ENCODE results near the gene PIP5K1A. TPM values are rescaled to one million over a fixed set of nuclear protein-coding genes. Genes with fewer than 3 reads are reported as not detected.

Gene PIP5K1A
- total RNA-seq, 2 experiments from 2014 or later: 78.6 to 84.3 TPM

DNA sequence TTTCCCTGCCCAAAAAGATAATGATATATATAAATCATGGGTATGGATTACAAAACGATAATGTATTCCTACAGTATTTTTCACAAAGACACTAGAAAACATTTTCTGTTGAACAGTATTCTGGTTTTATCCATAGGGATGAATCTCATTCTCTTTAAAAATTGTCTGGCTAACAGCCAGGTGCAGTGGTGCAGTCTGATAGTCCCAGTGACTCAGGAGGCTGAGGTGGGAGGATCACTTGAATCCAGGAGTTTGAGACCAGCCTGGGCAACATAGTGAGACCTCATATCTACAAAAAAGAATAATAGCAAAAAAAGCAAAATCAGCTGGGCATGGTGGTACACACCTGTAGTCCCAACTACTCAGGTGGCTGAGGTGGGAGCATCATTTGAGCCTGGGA, 23.3 kb downstream of the PIP5K1A start:
- peaks cover 13% of the 10 kb centered on the region for H3K36me3 Mint-ChIP-seq
- intact Hi-C loops (cut with micrococcal nuclease): no loop called here

DNA sequence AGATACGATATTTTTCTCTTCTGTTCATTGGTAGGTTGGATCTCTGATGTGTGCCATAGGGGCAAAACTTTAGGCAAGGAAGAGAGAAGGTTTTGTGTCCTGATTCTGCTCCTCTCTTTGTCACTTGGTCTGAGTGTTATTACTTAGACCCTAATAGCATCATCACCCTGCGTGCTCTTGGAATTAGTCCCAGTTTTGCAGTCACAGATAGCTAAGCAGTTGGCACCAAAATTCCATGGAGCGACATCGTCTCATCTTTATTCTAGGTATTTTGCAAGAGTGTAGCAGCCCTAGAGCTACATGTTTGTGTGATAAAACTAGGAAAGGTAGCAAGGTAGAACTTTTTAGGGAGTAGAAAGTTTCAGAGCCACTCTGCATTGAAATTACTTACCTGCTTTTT, 23.8 kb downstream of the PIP5K1A start:
- Mint-ChIP-seq H3K4me3 (no peak overlapping the region), H3K4me1 (ENCODE audit: low read depth) (peaks cover 8% of the 10 kb centered on the region), H3K27me3 (no peaks in the 10 kb centered on the region), H3K9me3 (no peaks in the 10 kb centered on the region), H3K27ac (no peak overlapping the region), H3K36me3 (peaks cover 15% of the 10 kb centered on the region)
- no peak for DNase-seq
- ChIA-PET CTCF (interaction anchor here (0.8 kb wide), 1 partner anchor 122 kb away, joined by 3 read pairs; no protein-coding TSS in a partner anchor), POLR2A (no interaction called here)
- intact Hi-C loops (cut with micrococcal nuclease): no loop called here

More for the DNA sequence above, 23.3 kb downstream of the PIP5K1A start:
- POLR2A ChIA-PET: no interaction called here
- Mint-ChIP-seq H3K4me3 (no peak overlapping the region), H3K27me3 (no peaks in the 10 kb centered on the region), H3K27ac (no peak overlapping the region), H3K9me3 (no peaks in the 10 kb centered on the region), H3K4me1 (ENCODE audit: low read depth) (peaks cover 9% of the 10 kb centered on the region)
- CTCF ChIA-PET: interaction anchor here (0.8 kb wide), 1 partner anchor 122 kb away, joined by 3 read pairs; no protein-coding TSS in a partner anchor
- DNase-seq: no peak

DNA sequence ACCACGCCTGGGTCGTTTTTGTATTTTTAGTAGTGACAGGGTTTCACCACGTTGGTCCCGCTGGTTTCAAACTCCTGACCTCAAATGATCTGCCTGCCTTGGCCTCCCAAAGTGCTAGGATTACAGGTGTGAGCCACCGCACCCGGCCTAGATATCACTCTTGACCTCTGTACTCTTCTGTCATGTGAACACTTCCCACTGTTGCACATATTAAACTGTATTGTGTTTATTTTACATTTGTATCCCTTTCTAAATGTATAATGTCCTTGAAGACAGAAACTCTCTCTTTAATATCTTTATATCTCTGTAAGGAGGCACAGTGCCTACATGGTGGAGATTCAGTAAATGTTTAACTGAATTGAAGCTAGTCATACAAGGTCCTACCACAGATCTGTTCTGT, 36.9 kb downstream of the PIP5K1A start:
- peaks cover 59% of the 10 kb centered on the region for H3K36me3 Mint-ChIP-seq
- peak overlapping the region; percentile 33 for H3K27ac Mint-ChIP-seq
- no peaks in the 10 kb centered on the region for H3K9me3 Mint-ChIP-seq
- intact Hi-C loops (cut with micrococcal nuclease): no loop called here
- no peaks in the 10 kb centered on the region for H3K27me3 Mint-ChIP-seq
- H3K4me1 Mint-ChIP-seq (ENCODE audit: low read depth): peaks cover 2% of the 10 kb centered on the region
- DNase-seq: no peak
- H3K4me3 Mint-ChIP-seq: no peak overlapping the region
- ChIA-PET POLR2A (interaction anchor here (1.0 to 1.2 kb wide), 2 partner anchors 17 to 19 kb away, joined by 3 to 4 read pairs; partner anchors contain the start of gene PSMD4), CTCF (interaction anchor here (4.1 kb wide), 1 partner anchor 17 kb away, joined by 20 read pairs; no protein-coding TSS in a partner anchor)

DNA sequence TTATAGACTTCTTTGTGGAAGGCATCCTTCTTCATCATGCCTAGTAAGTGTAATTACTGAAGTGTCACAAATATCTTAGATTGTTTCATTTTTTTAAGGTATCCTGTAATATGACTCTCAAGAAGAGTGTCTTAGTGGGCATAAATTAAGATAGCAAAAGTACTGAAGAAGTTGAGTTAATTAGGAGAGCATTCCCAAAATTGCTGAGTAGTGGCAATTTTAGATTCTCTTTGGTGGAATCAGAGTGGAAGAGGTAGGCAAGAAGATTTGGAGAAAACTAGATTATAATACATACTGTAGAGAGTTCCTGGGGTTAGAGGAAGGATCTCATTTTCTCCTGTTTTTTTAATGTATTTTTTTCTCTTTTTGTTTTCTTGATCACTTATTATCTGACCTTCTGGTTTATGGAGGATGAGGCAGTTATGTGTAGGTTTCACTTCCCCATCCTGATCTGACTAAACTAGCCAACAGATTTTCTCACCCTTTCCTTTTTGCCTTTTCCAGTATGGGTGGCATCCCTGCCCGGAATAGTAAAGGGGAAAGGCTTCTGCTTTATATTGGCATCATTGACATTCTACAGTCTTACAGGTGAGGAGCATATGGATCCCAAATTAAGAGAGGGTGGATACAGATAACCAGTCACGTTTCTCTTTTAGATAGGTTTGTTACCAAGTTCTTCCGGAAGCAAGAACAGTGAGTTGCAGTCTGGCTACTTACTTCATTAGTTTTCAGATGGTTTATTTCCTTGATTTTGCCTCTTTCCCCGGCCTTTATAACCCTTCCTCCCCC, 39.5 kb downstream of the PIP5K1A start:
- Mint-ChIP-seq H3K9me3 (no peaks in the 10 kb centered on the region), H3K4me3 (no peak overlapping the region), H3K27me3 (no peaks in the 10 kb centered on the region), H3K27ac (no peak overlapping the region), H3K36me3 (peaks cover 58% of the 10 kb centered on the region), H3K4me1 (ENCODE audit: low read depth) (peaks cover 2% of the 10 kb centered on the region)
- no peak for DNase-seq
- POLR2A ChIA-PET: interaction anchor here (0.7 kb wide), 1 partner anchor 303 kb away, joined by 4 read pairs; no protein-coding TSS in a partner anchor
- CTCF ChIA-PET: interaction anchor here (1.1 to 4.1 kb wide), 2 partner anchors 14 kb away, joined by 4 to 20 read pairs; no protein-coding TSS in a partner anchor
- intact Hi-C loops (cut with micrococcal nuclease): no loop called here

DNA sequence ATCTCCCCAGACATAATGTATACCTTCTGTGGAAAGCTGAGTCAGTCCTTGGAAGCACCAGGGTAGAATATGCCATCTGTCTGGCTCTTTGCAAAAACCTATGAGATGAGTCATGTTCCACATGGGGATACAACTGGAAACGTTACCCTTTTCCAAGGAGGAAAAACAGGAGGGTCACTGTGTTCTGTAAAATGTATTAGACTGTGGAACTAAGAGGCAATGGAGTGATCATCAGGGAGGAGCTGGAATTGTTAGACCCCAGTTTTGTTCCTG, 40.1 kb downstream of the PIP5K1A start:
- POLR2A ChIA-PET: no interaction called here
- no peak for DNase-seq
- Mint-ChIP-seq H3K4me3 (no peak overlapping the region), H3K27ac (no peak overlapping the region), H3K36me3 (peaks cover 62% of the 10 kb centered on the region), H3K9me3 (no peaks in the 10 kb centered on the region), H3K4me1 (ENCODE audit: low read depth) (peaks cover 2% of the 10 kb centered on the region), H3K27me3 (no peaks in the 10 kb centered on the region)
- intact Hi-C loops (cut with micrococcal nuclease): no loop called here
- CTCF ChIA-PET: interaction anchor here (1.1 kb wide), 1 partner anchor 13 kb away, joined by 4 read pairs; no protein-coding TSS in a partner anchor

DNA sequence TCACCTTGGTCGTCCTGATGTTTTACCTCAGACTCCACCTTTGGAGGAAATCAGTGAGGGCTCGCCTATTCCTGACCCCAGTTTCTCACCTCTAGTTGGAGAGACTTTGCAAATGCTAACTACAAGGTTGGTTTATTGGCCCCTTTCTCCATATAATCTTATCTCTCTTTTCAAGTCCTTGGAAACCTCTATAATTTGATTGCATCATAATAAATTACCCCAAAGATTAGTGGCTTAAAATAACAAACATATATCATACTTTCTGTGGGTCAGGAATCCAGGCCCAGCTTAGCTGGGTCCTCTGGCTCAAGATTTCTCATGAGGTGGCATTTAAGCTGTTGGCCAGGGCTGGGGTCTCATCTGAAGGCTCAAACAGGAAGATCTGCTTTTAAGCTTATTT, 44.1 kb downstream of the PIP5K1A start:
- no peak for DNase-seq
- H3K27me3 Mint-ChIP-seq: no peaks in the 10 kb centered on the region
- no peaks in the 10 kb centered on the region for H3K9me3 Mint-ChIP-seq
- no peak overlapping the region for H3K4me3 Mint-ChIP-seq
- H3K36me3 Mint-ChIP-seq: peaks cover 56% of the 10 kb centered on the region
- ChIA-PET CTCF (interaction anchor here (2.1 kb wide), 1 partner anchor 10 kb away, joined by 7 read pairs; no protein-coding TSS in a partner anchor), POLR2A (no interaction called here)
- peaks cover 2% of the 10 kb centered on the region for H3K4me1 Mint-ChIP-seq (ENCODE audit: low read depth)
- H3K27ac Mint-ChIP-seq: peak overlapping the region; percentile 20
- intact Hi-C loops (cut with micrococcal nuclease): no loop called here

DNA sequence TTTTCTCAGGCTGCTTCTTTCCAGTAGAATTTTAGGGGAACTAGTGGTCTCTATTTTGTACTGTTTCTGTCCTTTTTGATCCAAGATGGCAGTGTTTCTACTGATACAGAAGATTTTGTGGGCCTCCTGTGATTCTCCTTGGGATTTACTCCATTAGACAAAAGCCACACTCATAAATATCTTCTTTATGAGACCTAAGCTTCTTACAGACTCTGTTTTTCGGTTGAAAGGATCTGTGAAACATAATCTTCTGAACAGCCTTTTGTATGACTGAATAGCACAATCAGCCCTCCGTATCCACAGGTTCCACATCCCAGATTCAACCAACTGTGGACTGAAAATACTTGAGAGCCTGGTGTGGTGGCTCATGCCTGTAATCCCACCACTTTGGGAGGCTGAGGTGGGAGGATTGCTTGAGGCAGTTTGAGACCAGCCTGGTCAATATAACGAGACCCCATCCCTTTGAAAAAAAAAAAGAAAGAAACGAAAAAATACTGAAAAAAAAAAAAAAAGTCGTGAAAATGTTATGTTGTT, 45.4 kb downstream of the PIP5K1A start:
- H3K27me3 Mint-ChIP-seq: no peaks in the 10 kb centered on the region
- H3K4me1 Mint-ChIP-seq (ENCODE audit: low read depth): no peaks in the 10 kb centered on the region
- H3K27ac Mint-ChIP-seq: no peak overlapping the region
- peaks cover 56% of the 10 kb centered on the region for H3K36me3 Mint-ChIP-seq
- DNase-seq: no peak
- H3K9me3 Mint-ChIP-seq: no peaks in the 10 kb centered on the region
- POLR2A ChIA-PET: no interaction called here
- H3K4me3 Mint-ChIP-seq: no peak overlapping the region
- intact Hi-C loops (cut with micrococcal nuclease): no loop called here
- CTCF ChIA-PET: interaction anchor here (2.1 kb wide), 1 partner anchor 8 kb away, joined by 7 read pairs; no protein-coding TSS in a partner anchor

DNA sequence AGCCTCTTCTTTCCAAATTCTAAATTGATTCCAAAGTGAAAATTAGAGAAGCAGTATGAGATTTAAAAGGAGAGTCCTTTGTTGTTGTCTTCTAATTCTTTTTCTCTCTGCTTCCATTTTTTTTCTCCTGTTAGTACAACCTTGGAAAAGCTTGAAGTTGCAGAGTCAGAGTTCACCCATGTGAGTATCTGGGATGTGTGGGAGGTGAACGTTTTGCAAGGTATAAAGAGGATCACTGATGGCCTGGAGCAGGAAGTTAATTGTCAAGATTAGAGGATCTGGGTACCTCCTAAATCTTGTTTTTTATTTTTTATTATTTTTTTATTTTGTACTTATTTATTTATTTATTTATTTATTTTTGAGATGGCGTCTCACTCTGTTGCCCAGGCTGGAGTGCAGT, 48.4 kb downstream of the PIP5K1A start:
- intact Hi-C loops (cut with micrococcal nuclease): no loop called here
- POLR2A ChIA-PET: interaction anchor here (0.6 kb wide), 1 partner anchor 57 kb away, joined by 3 read pairs; the partner anchor contains the start of gene VPS72
- H3K4me3 Mint-ChIP-seq: no peak overlapping the region
- no peak overlapping the region for H3K27ac Mint-ChIP-seq
- H3K9me3 Mint-ChIP-seq: no peaks in the 10 kb centered on the region
- DNase-seq: no peak
- H3K4me1 Mint-ChIP-seq (ENCODE audit: low read depth): no peaks in the 10 kb centered on the region
- no peaks in the 10 kb centered on the region for H3K27me3 Mint-ChIP-seq
- CTCF ChIA-PET: interaction anchor here (0.7 to 1.3 kb wide), 2 partner anchors 146 to 147 kb away, joined by 3 read pairs; no protein-coding TSS in a partner anchor
- peaks cover 51% of the 10 kb centered on the region for H3K36me3 Mint-ChIP-seq

DNA sequence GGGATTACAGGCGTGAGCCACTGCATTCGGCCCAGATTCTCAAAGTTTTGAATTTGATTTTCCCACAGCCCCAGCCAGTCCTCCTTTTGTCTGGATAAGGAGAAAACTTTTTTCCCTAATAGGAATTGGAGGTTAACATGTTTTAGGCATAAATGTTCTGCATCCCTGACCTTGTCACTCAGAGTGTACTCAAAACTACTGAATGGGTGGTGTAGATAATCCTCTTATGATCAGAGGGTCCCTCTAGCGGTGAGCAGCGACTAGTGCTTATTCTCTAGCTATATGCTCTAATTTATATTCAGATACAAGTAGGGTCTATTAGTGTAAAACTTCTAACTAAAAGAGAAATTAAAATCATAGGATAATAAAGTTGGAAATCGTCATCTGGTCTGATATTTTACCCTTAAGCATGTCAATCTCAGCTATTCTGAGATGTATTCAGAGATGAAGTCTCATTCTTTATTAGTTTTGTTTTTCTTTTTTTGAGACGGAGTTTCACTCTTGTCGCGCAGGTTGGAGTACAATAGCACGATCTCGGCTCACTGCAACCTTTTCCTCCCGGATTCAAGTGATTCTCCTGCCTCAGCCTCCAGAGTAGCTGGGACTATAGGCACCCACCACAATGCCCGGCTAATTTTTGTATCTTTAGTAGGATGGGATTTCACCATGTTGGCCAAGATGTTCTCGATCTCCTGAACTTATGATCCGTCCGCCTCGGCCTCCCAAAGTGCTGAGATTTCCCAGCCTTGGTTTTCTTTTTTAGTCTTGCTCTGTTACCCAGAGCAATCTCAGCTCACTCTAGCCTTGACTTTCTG, 53.5 kb downstream of the PIP5K1A start:
- H3K36me3 Mint-ChIP-seq: peaks cover 19% of the 10 kb centered on the region
- H3K27ac Mint-ChIP-seq: no peak overlapping the region
- H3K4me1 Mint-ChIP-seq (ENCODE audit: low read depth): peaks cover 10% of the 10 kb centered on the region
- POLR2A ChIA-PET: interaction anchor here (1.0 to 1.2 kb wide), 2 partner anchors 53 to 62 kb away, joined by 3 read pairs; partner anchors contain the start of gene VPS72
- CTCF ChIA-PET: interaction anchor here (0.6 to 2.2 kb wide), 46 partner anchors 8 to 337 kb away, joined by 3 to 32 read pairs (median 4); partner anchors contain the start of genes CGN, LYSMD1, PI4KB and PIP5K1A
- peak; percentile 71 for DNase-seq
- peaks cover 2% of the 10 kb centered on the region for H3K27me3 Mint-ChIP-seq
- intact Hi-C loops (cut with micrococcal nuclease): loop anchor here (1.0 kb wide), 1 partner anchor 56 kb away; no protein-coding TSS in a partner anchor
- H3K4me3 Mint-ChIP-seq: no peak overlapping the region
- H3K9me3 Mint-ChIP-seq: no peaks in the 10 kb centered on the region

DNA sequence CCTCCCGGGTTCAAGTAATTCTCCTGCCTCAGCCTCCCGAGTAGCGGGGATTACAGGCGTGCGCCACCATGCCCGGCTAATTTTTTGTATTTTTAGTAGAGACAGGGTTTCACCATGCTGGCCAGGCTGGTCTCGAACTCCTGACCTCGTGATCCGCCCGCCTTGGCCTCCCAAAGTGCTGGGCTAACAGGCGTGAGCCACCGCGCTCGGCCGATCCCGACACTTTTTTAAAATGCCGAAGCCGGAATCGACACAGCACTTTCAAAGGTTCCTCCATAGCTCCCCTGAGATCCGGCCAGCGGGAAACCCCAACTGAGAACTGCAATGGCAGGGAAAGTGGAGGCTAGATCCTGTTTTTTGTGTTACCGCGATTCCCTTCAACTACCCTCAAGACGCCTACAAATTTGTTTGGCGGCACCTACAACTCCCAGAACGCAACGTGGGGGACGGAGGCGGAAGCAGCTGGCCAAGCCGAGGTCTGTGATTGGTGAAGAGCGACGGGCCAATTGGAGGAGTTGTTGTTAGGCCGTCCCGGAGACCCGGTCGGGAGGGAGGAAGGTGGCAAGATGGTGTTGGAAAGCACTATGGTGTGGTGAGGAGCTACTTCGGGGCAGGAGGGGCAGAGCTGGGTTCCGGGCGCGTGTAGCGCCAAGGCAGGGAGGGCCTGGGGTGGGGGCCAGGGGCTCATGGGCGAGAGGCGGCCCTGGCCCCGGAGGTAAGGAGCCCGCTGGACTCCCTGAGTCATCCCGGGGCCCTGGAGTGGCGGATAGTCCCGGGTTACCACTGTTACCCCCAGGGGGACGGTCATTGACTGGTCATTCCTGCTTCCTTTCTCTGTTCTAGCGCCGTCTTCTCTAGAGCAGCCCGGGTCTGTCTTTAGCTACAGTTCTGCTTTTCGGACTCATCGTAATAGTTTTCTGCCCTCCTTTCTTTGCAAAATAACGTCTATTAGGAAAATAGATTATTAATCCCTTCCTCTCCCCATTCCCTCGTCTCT, 56.2 kb downstream of the PIP5K1A start, which contains the start of gene PSMD4:
Gene PSMD4 (plus strand): TSS at position 518 of the 997 bp plus-strand sequence. CDS start 49 bp downstream, at position 567.
- POLR2A ChIA-PET: interaction anchor here (0.7 to 2.0 kb wide), 14 partner anchors 14 to 456 kb away, joined by 3 to 10 read pairs (median 4); partner anchors contain the start of genes PIP5K1A, TNFAIP8L2, VPS72 and ZNF687

More for the DNA sequence above, 56.2 kb downstream of the PIP5K1A start, which contains the start of gene PSMD4:
- DNase-seq: peak; percentile 97
- CTCF ChIA-PET: interaction anchor here (0.6 to 2.0 kb wide), 7 partner anchors 47 to 184 kb away, joined by 3 to 9 read pairs (median 4); partner anchors contain the start of genes GABPB2 and TNFAIP8L2
- H3K4me3 Mint-ChIP-seq: peak within 1 kb of the TSS; percentile 92
- H3K9me3 Mint-ChIP-seq: no peaks in the 10 kb centered on the region
- intact Hi-C loops (cut with micrococcal nuclease): loop anchor here (1.0 to 2.0 kb wide), 4 partner anchors 23 to 90 kb away; partner anchors contain the start of genes LYSMD1 and PIP5K1A
- H3K4me1 Mint-ChIP-seq (ENCODE audit: low read depth): peaks cover 25% of the 10 kb centered on the region
- peaks cover 6% of the 10 kb centered on the region for H3K36me3 Mint-ChIP-seq
- H3K27me3 Mint-ChIP-seq: peaks cover 2% of the 10 kb centered on the region
- peak within 1 kb of the TSS; percentile 81 for H3K27ac Mint-ChIP-seq

All from activated CD4-positive, alpha-beta memory T cell treated with anti-CD3 and anti-CD28 coated beads for 36 hours (primary cell).